ENCODE results near the gene DNM1. TPM values are rescaled to one million over a fixed set of nuclear protein-coding genes. Genes with fewer than 3 reads are reported as not detected.

The DNM1 gene
- total and polyA plus RNA-seq, 10 of the 15 experiments (the other 5 are each of a cell fraction or from before 2014, with no cell fraction given), result 0.06 to 0.67 (median 0.19) TPM; not detected in 3

DNA sequence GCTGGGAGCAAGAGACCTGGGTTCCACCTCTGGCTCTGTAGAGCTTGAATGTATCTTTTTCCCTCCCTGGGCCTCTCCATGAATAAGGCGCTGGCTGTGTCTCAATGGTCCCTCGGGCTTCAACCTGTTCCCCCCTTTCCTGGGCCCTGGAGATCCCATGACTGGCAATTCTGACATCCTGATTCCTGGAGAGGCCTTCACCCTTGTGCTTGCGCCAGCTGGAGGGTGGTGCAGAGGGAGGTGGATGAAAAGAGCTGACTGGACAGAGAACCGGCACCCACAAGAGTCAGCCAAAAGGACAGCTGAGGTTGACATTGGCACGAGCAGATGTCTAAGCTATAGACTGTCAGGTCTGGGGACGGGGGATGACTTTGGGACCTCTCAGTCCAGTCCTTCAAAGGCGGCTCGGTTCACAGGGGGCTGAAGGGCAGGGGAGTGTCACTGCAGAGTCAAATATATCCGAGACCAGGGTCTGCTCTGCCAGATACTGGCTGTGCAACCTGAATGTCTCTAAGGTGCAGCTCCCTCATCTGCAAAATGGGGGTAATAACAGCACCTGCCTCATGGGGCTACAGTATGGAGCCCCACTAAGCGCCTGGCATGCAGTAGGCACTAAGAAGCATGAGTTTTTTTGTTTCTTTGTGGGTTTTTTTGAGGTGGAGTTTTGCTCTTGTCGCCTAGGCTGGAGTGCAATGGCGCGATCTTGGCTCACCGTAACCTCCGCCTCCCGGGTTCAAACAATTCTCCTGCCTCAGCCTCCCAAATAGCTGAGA is 13.8 kb downstream of the DNM1 start:
- H3K9ac ChIP-seq (ENCODE audit: control insufficient read depth, insufficient read depth, low read length), result no peak overlapping the region
- TF ChIP-seq, protein P1, sequence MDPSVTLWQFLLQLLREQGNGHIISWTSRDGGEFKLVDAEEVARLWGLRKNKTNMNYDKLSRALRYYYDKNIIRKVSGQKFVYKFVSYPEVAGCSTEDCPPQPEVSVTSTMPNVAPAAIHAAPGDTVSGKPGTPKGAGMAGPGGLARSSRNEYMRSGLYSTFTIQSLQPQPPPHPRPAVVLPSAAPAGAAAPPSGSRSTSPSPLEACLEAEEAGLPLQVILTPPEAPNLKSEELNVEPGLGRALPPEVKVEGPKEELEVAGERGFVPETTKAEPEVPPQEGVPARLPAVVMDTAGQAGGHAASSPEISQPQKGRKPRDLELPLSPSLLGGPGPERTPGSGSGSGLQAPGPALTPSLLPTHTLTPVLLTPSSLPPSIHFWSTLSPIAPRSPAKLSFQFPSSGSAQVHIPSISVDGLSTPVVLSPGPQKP (IDR thresholded peaks at IDR 0.05; ENCODE audit: low read depth, low read length), result no peak
- TF ChIP-seq, protein P2, sequence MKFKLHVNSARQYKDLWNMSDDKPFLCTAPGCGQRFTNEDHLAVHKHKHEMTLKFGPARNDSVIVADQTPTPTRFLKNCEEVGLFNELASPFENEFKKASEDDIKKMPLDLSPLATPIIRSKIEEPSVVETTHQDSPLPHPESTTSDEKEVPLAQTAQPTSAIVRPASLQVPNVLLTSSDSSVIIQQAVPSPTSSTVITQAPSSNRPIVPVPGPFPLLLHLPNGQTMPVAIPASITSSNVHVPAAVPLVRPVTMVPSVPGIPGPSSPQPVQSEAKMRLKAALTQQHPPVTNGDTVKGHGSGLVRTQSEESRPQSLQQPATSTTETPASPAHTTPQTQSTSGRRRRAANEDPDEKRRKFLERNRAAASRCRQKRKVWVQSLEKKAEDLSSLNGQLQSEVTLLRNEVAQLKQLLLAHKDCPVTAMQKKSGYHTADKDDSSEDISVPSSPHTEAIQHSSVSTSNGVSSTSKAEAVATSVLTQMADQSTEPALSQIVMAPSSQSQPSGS (IDR thresholded peaks at IDR 0.05; ENCODE audit: low read length), result no peak
- TF ChIP-seq BRCA1 (IDR thresholded peaks at IDR 0.05; ENCODE audit: low read depth, low read length) (no peak), CEBPB (IDR thresholded peaks at IDR 0.05; ENCODE audit: borderline replicate concordance in 1 of 2, low read depth in 2 of 2, low read length in 2 of 2) (no peak), SUPT20H (IDR thresholded peaks at IDR 0.05; ENCODE audit: borderline replicate concordance, control insufficient read depth, low read depth, low read length) (no peak), SP1 (IDR thresholded peaks at IDR 0.05; ENCODE audit: low read depth, low read length) (no peak), SMAD5 (IDR thresholded peaks at IDR 0.05; ENCODE audit: low read depth) (no peak), CBX5 (IDR thresholded peaks at IDR 0.05; ENCODE audit: low read depth) (no peak), HCFC1 (IDR thresholded peaks at IDR 0.05; ENCODE audit: low read length) (no peak), BACH1 (IDR thresholded peaks at IDR 0.05; ENCODE audit: borderline replicate concordance) (no peak), JUND (IDR thresholded peaks at IDR 0.05; ENCODE audit: low read depth, low read length) (no peak), ZNF207 (IDR thresholded peaks at IDR 0.05; ENCODE audit: borderline replicate concordance) (no peak), TCF7 (IDR thresholded peaks at IDR 0.05; ENCODE audit: borderline replicate concordance) (no peak), RFX5 (IDR thresholded peaks at IDR 0.05; ENCODE audit: low read depth, low read length) (no peak)
- TF ChIP-seq, protein P3, sequence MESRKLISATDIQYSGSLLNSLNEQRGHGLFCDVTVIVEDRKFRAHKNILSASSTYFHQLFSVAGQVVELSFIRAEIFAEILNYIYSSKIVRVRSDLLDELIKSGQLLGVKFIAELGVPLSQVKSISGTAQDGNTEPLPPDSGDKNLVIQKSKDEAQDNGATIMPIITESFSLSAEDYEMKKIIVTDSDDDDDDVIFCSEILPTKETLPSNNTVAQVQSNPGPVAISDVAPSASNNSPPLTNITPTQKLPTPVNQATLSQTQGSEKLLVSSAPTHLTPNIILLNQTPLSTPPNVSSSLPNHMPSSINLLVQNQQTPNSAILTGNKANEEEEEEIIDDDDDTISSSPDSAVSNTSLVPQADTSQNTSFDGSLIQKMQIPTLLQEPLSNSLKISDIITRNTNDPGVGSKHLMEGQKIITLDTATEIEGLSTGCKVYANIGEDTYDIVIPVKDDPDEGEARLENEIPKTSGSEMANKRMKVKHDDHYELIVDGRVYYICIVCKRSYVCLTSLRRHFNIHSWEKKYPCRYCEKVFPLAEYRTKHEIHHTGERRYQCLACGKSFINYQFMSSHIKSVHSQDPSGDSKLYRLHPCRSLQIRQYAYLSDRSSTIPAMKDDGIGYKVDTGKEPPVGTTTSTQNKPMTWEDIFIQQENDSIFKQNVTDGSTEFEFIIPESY (IDR thresholded peaks at IDR 0.05), result no peak
- TF ChIP-seq, protein P4, sequence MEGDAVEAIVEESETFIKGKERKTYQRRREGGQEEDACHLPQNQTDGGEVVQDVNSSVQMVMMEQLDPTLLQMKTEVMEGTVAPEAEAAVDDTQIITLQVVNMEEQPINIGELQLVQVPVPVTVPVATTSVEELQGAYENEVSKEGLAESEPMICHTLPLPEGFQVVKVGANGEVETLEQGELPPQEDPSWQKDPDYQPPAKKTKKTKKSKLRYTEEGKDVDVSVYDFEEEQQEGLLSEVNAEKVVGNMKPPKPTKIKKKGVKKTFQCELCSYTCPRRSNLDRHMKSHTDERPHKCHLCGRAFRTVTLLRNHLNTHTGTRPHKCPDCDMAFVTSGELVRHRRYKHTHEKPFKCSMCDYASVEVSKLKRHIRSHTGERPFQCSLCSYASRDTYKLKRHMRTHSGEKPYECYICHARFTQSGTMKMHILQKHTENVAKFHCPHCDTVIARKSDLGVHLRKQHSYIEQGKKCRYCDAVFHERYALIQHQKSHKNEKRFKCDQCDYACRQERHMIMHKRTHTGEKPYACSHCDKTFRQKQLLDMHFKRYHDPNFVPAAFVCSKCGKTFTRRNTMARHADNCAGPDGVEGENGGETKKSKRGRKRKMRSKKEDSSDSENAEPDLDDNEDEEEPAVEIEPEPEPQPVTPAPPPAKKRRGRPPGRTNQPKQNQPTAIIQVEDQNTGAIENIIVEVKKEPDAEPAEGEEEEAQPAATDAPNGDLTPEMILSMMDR (IDR thresholded peaks at IDR 0.05 in 2 of 3, conservative IDR thresholded peaks at IDR 0.05 in 1 of 3; ENCODE audit: control insufficient read depth in 2 of 3, extremely low read depth in 1 of 3, insufficient read depth in 1 of 3, low read depth in 3 of 3, low read length in 3 of 3), result no peak
- TF ChIP-seq, protein P5, sequence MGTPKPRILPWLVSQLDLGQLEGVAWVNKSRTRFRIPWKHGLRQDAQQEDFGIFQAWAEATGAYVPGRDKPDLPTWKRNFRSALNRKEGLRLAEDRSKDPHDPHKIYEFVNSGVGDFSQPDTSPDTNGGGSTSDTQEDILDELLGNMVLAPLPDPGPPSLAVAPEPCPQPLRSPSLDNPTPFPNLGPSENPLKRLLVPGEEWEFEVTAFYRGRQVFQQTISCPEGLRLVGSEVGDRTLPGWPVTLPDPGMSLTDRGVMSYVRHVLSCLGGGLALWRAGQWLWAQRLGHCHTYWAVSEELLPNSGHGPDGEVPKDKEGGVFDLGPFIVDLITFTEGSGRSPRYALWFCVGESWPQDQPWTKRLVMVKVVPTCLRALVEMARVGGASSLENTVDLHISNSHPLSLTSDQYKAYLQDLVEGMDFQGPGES (IDR thresholded peaks at IDR 0.05), result no peak

More for the DNA sequence above, 13.8 kb downstream of the DNM1 start:
- RAD21 ChIA-PET (ENCODE audit: unreplicated experiment), result no interaction called here
- WGBS (ENCODE audit: insufficient coverage, insufficient replicate concordance, low lambda C conversion rate, missing lambda C conversion rate), result 64% methylated on average over 16 of the region's 16 CpGs
- BruUV-seq (replicated peaks), result no TSS peak
- intact Hi-C loops (cut with micrococcal nuclease; ENCODE audit: unreplicated experiment) (no loop called here), in situ Hi-C loops (cut with MboI) (no loop called here)
- H3K9me3 ChIP-seq (replicated peaks; ENCODE audit: control insufficient read depth, insufficient read depth, low read length), result no peaks in the 10 kb centered on the region
- H4K20me1 ChIP-seq (ENCODE audit: control insufficient read depth, insufficient read depth), result no peaks in the 10 kb centered on the region
- FAIRE-seq, result no peak
- peaks cover 5% of the 10 kb centered on the region; the same call in 1 of the 2 replicates for H3K4me1 ChIP-seq (ENCODE audit: control insufficient read depth, insufficient read depth, low read length)
- no peak overlapping the region for H3K27ac ChIP-seq (ENCODE audit: control insufficient read depth, insufficient read depth)
- ATAC-seq, result no peak
- H3K4me2 ChIP-seq (ENCODE audit: control insufficient read depth, insufficient read depth), result no peak overlapping the region
- H2AFZ ChIP-seq (ENCODE audit: control insufficient read depth, low read depth, low read length), result no peak overlapping the region
- H3K4me3 ChIP-seq, result no peak overlapping the region
- H3K27me3 ChIP-seq (replicated peaks in 1 of 2; ENCODE audit: control insufficient read depth in 2 of 2, insufficient read depth in 2 of 2, low read length in 1 of 2), result no peaks in the 10 kb centered on the region
- H3K36me3 ChIP-seq (ENCODE audit: control insufficient read depth in 2 of 2, insufficient read depth in 2 of 2, low read length in 1 of 2), result no peaks in the 10 kb centered on the region
- POLR2A ChIA-PET, result interaction anchor here (0.6 to 1.3 kb wide), 2 partner anchors 45 to 655 kb away, joined by 4 to 5 read pairs; no protein-coding TSS in a partner anchor
- CTCF ChIA-PET, result interaction anchor here (0.9 kb wide), 1 partner anchor 26 kb away, joined by 3 read pairs; the partner anchor contains the start of gene CIZ1
- no peaks in the 10 kb centered on the region for H3K79me2 ChIP-seq (ENCODE audit: control insufficient read depth, insufficient read depth, low read length)
- SMC1A ChIA-PET (ENCODE audit: uncharacterized antibody, unreplicated experiment), result no interaction called here
- DNase-seq (ENCODE audit: low read depth, low spot score), result no peak
